Neural crest cell (in vitro differentiated cells): ENCODE results near the gene FADS2. TPM values are rescaled to one million over a fixed set of nuclear protein-coding genes. Genes with fewer than 3 reads are reported as not detected.
A peak's percentile ranks its signal among the peaks of the same experiment; 100 is the strongest.
"Not testable (repeated sequence)": the region's sequence is repeated elsewhere in the genome, so short reads cannot be mapped to it uniquely, and the experiment has no call there.

Experiments
- DNase-seq: peaks from one replicate; pipeline ENCODE4 v3.0.0; 2021; ENCODE audit warnings: low read depth, mixed read lengths, low spot score
- H3K27ac Mint-ChIP-seq: one replicate; pipeline ENCODE4 v1.8.0; 2021; ENCODE audit warnings: mild to moderate bottlenecking, mixed read lengths; ENCODE audit not compliant: unreplicated experiment
- H3K27me3 Mint-ChIP-seq: 2 replicates; pipeline ENCODE4 v1.8.0; 2021; ENCODE audit warnings: low read depth, mild to moderate bottlenecking, mixed read lengths
- H3K36me3 Mint-ChIP-seq: 2 replicates; pipeline ENCODE4 v1.8.0; 2021; ENCODE audit warnings: low read depth, mild to moderate bottlenecking, mixed read lengths
- H3K4me1 Mint-ChIP-seq: 2 replicates; pipeline ENCODE4 v1.8.0; 2021; ENCODE audit warnings: mixed read lengths
- H3K4me3 Mint-ChIP-seq: one replicate; pipeline ENCODE4 v1.8.0; 2021; ENCODE audit warnings: mild to moderate bottlenecking, mixed read lengths
- H3K9me3 Mint-ChIP-seq: 2 replicates; pipeline ENCODE4 v1.8.0; 2021; ENCODE audit warnings: mixed read lengths
- CTCF ChIP-seq: fragments of 200-600 bp; sonication (generic); conservative IDR thresholded peaks from 2 replicates; pipeline ENCODE4 v1.5.0; 2021; ENCODE audit warnings: antibody characterized with exemption, mild to moderate bottlenecking
- total RNA-seq: library from RNA; stranded (reverse); gene quantifications from 2 replicates; pipeline ENCODE4 v1.2.1, GENCODE V29; 2021

The FADS2 gene
- total RNA-seq, 1 donor from 2014 or later = 976 TPM

DNA sequence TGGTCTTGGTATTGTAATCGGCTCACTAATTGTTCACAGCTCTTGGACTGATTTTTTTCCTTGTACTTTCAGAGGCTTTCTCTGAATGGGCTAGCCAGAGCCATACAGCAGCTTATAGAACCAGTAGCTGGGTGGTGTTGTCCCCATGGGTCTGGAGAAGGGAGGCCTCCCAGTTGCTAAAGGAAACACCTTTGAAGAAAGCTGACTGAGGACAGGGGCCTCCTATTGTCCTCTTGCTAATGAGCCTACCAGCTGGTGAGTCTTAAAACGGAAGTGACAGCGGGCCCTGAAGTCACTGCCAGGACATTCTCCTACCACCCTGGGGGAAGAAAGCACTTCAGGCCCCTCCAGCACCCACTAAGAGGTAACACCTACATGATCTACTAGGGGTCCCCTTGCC, 53.3 kb downstream of the FADS2 start:
- H3K4me1 Mint-ChIP-seq = peaks cover 18% of the 10 kb centered on the region
- no peaks in the 10 kb centered on the region for H3K27me3 Mint-ChIP-seq
- no peak overlapping the region for H3K27ac Mint-ChIP-seq
- no peaks in the 10 kb centered on the region for H3K36me3 Mint-ChIP-seq
- no peak overlapping the region for H3K4me3 Mint-ChIP-seq
- DNase-seq = no peak
- TF ChIP-seq CTCF = no peak
- H3K9me3 Mint-ChIP-seq = no peaks in the 10 kb centered on the region

DNA sequence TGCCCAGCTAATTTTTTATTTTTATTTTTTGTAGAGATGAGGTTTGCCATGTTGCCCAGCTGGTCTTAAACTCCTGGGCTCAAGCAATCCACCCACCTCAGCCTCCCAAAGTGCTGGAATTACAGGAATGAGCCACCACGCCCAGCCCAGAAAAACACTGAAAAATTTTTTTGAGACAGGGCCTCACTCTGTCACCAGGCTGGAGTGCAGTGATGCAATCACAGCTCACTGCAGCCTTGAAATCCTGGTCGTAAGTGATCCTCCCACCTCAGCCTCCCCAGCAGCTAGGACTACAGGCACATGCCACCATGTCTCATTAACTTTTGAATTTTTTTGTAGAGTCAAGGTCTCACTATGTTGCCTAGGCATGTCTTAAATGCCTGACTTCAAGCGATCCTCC, 54.2 kb downstream of the FADS2 start:
- not testable (repeated sequence) for H3K4me3 Mint-ChIP-seq, H3K9me3 Mint-ChIP-seq, DNase-seq, H3K36me3 Mint-ChIP-seq, H3K27ac Mint-ChIP-seq, H3K27me3 Mint-ChIP-seq
- peaks cover 18% of the 10 kb centered on the region for H3K4me1 Mint-ChIP-seq

DNA sequence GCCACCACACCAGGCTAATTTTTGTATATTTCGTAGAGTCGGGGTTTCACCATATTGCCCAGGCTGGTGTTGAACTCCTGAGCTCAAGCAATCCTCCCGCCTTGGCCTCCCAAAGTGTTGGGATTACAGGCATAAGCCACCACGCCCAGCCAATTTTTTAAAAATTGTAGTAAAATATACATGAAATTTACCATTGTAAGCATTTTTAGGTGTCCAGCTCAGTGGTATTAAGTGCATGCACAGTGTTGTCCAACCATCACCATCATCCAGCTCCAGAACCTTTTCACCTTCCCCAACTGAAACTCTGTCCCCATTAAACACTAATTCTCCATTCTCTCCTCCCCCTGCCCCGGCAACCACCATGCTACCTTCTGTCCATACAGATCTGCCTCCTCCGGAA, 54.8 kb downstream of the FADS2 start:
- no peaks in the 10 kb centered on the region for H3K36me3 Mint-ChIP-seq
- peaks cover 18% of the 10 kb centered on the region for H3K4me1 Mint-ChIP-seq
- H3K27ac Mint-ChIP-seq = no peak overlapping the region
- no peaks in the 10 kb centered on the region for H3K27me3 Mint-ChIP-seq
- no peaks in the 10 kb centered on the region for H3K9me3 Mint-ChIP-seq
- TF ChIP-seq CTCF = no peak
- H3K4me3 Mint-ChIP-seq = no peak overlapping the region
- DNase-seq = no peak

DNA sequence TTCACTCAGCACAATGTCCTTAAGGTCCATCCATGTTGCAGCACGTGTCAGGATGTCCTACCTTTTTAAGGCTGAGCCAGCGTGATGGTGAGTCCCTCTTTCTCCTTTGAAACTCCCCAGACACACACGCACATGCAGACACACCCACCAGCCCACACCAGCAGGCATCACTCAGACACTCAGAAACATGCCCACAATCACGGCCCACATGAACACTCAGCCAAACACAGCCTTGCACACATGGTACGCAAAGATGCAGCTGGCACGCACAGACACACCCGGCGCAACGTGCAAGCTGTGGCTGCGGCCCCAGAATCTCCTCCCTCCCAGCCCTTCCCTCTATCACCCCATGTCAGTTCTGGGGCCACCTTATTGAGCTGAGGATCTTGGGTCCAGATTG, 55.2 kb downstream of the FADS2 start:
- Mint-ChIP-seq H3K27ac (no peak overlapping the region), H3K4me1 (peaks cover 18% of the 10 kb centered on the region), H3K4me3 (no peak overlapping the region), H3K27me3 (no peaks in the 10 kb centered on the region), H3K36me3 (no peaks in the 10 kb centered on the region), H3K9me3 (no peaks in the 10 kb centered on the region)
- DNase-seq = no peak
- TF ChIP-seq CTCF = no peak

DNA sequence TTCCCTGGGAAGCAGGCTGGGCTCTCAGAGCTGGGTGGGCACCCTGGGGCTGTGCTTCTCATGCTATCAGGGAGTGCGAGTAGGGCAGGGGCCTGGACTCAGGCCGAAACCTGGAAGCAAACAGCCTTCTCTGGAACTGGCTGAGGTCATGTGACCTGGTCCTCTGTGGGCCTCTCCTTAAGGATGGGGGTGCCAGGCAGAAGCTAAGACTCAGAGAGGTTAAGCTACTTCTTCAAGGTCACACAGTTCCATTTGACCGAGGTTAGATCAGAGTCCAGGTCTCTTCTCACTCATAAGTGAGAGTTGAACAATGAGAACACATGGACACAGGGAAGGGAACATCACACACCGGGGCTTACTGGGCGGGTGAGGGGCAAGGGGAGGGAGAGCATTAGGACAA, 55.8 kb downstream of the FADS2 start:
- no peak for TF ChIP-seq CTCF
- H3K27me3 Mint-ChIP-seq = no peaks in the 10 kb centered on the region
- H3K36me3 Mint-ChIP-seq = no peaks in the 10 kb centered on the region
- no peak overlapping the region for H3K4me3 Mint-ChIP-seq
- H3K9me3 Mint-ChIP-seq = no peaks in the 10 kb centered on the region
- H3K27ac Mint-ChIP-seq = peak overlapping the region; percentile 37
- H3K4me1 Mint-ChIP-seq = peaks cover 18% of the 10 kb centered on the region
- no peak for DNase-seq

DNA sequence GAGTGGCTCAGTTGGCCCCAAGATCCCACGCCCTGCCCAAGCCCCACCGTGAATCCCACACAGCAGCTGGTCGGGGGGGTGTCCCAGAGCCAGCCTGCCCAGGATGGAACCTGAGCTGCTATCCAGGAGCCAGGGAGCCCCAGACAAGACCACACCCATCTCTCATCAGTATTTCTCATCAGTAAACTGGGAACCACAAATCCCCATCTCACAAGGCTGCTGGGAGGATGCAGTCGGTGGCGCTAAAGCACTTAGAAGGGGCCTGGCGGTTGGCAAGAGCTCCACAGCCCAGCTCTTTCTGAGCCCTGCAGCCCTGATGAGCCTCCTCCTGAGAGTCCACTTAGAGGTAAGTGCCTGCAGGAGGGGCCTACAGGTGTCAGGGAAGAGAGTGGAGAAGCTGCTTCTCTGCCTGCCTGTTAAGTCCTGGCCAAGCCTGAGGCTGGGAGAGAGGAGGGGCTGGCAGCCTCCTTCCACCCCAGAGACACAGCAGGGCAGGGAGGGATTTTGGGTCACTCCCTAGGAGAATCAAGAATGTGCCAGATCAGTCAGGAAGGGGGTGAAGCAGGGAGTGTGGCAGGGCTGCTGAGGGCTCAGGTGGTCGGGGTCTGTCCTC, 57.2 kb downstream of the FADS2 start:
- no peak for DNase-seq
- Mint-ChIP-seq H3K9me3 (no peaks in the 10 kb centered on the region), H3K27me3 (no peaks in the 10 kb centered on the region), H3K4me3 (no peak overlapping the region), H3K4me1 (peaks cover 13% of the 10 kb centered on the region), H3K27ac (no peak overlapping the region), H3K36me3 (no peaks in the 10 kb centered on the region)
- no peak for TF ChIP-seq CTCF
